Measurements from ENCODE around the gene FAM53A.

GRCh38 chr4:1616557-1616930 is 67.6 kb downstream of the FAM53A start:
- TF ChIP-seq POLR2A (IDR thresholded peaks at IDR 0.05) (no peak), CTCF (IDR thresholded peaks at IDR 0.05) (no peak)
